Testis (tissue), 2 donors: Measurements from ENCODE around the gene CXCL13.

Experiments used
- POLR2A ChIP-seq: fragments of 450-650 bp; IDR thresholded peaks from one replicate; pipeline ENCODE4 v1.6.1; 2017; ENCODE audit warnings: antibody characterized with exemption, mild to moderate bottlenecking, moderate library complexity
- TF ChIP-seq, protein P1 (sequence below), 3 experiments: fragments of 450-650 bp in 2 of 3; fragments of 200-600 bp in 1 of 3; sonication (generic) in 1 of 3; IDR thresholded peaks; one replicate each; pipeline ENCODE4 v1.5.1; 2016 to 2019; ENCODE audit warnings: antibody characterized with exemption in 3 of 3, mild to moderate bottlenecking in 2 of 3, moderate library complexity in 1 of 3

DNA sequence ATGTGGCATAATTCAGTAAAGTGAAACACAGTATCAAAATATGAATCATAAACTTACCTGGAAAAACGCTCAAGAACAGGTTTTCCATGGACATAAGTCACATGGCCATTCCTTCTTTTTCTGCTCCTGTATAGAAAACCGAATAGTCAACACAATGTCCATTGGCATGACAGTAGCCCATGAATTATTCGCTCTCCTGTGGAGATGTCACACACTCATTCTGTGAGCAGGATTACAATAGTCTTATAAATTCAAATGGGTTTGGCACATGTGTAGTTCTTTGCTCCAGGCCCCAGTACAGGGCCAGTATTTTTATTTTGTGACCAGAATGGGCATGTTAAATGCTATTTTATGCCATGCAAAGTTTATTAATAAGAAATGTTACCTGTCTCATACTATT, 15.1 kb upstream of the CXCL13 start:
- TF ChIP-seq, protein P1, sequence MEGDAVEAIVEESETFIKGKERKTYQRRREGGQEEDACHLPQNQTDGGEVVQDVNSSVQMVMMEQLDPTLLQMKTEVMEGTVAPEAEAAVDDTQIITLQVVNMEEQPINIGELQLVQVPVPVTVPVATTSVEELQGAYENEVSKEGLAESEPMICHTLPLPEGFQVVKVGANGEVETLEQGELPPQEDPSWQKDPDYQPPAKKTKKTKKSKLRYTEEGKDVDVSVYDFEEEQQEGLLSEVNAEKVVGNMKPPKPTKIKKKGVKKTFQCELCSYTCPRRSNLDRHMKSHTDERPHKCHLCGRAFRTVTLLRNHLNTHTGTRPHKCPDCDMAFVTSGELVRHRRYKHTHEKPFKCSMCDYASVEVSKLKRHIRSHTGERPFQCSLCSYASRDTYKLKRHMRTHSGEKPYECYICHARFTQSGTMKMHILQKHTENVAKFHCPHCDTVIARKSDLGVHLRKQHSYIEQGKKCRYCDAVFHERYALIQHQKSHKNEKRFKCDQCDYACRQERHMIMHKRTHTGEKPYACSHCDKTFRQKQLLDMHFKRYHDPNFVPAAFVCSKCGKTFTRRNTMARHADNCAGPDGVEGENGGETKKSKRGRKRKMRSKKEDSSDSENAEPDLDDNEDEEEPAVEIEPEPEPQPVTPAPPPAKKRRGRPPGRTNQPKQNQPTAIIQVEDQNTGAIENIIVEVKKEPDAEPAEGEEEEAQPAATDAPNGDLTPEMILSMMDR (IDR thresholded peaks at IDR 0.05), result no peak
- no peak for TF ChIP-seq POLR2A
